Erythroblast (primary cell): ENCODE results near the gene RDH5.

ENCODE experiments used
- GATA1 ChIP-seq: IDR thresholded peaks from 2 replicates; pipeline ENCODE4 v1.6.1; 2011; ENCODE audit warnings: low read depth, mild to moderate bottlenecking, control low read depth, low read length, moderate library complexity
- POLR2A ChIP-seq: IDR thresholded peaks from 2 replicates; pipeline ENCODE4 v1.6.1; 2011; ENCODE audit warnings: mild to moderate bottlenecking, low read length

DNA sequence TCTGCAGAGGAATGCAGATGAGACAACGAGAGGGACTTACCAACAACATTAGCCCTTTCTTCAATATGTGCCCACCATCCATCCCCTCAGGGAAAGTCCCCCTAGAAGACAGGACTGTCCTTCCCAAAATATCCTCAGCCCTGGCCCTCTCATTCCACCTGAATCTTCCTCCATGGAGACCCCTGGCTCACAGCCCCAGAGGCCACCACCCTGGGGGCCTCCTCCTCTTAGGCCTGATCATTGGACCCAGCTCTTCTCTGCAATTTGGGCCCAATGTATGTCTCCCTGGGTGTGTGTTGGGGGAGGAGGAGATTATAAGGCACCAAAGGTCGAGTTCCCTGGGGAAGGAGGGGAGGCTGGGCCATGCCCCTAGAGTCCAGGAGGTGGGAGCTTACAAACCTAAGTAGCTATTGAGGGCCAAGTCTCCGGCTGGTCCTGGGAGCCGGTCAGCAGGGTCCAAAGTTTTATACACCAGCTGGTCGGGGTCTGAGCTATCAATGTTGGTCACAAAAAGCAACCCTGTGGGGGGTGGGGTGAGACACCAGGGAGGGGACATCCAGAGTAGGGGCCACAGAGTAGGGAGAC lies 20.6 kb upstream of the RDH5 start:
- TF ChIP-seq POLR2A = no peak
- TF ChIP-seq GATA1 = no peak
